HG03442 (cell line): ENCODE data around the gene VEGFB.

ENCODE experiments used
- ATAC-seq: cut with Tn5 transposase; IDR thresholded peaks from one replicate; pipeline ENCODE4 v1.9.1; 2021; ENCODE audit warnings: mild to moderate bottlenecking, moderate library complexity; ENCODE audit not compliant: unreplicated experiment

The VEGFB gene

GRCh38 chr11:64258946-64259532 is 24.7 kb downstream of the VEGFB start:
- no peak for ATAC-seq

- no peak for ATAC-seq
Measured at GRCh38 chr11:64259533-64260067, 25.2 kb downstream of the VEGFB start.

GRCh38 chr11:64260147-64260708 is 25.8 kb downstream of the VEGFB start:
- no peak for ATAC-seq

GRCh38 chr11:64261556-64262080 is 27.2 kb downstream of the VEGFB start:
- ATAC-seq = no peak

- ATAC-seq = no peak
Measured at GRCh38 chr11:64262271-64263002, 28.1 kb downstream of the VEGFB start.

GRCh38 chr11:64263021-64263946 is 28.9 kb downstream of the VEGFB start:
- no peak for ATAC-seq

GRCh38 chr11:64263947-64264317 is 29.5 kb downstream of the VEGFB start:
- no peak for ATAC-seq

- ATAC-seq = no peak
Measured at GRCh38 chr11:64264371-64264852, 30.0 kb downstream of the VEGFB start.

GRCh38 chr11:64265176-64266160 is 31.1 kb downstream of the VEGFB start:
- no peak for ATAC-seq

GRCh38 chr11:64266339-64266738 is 32.0 kb downstream of the VEGFB start:
- no peak for ATAC-seq

- no peak for ATAC-seq
Measured at GRCh38 chr11:64267207-64267945, 33.0 kb downstream of the VEGFB start.

GRCh38 chr11:64268025-64268892 is 33.9 kb downstream of the VEGFB start:
- ATAC-seq = no peak

- ATAC-seq = peak; percentile 6
Measured at GRCh38 chr11:64268893-64269539, 34.6 kb downstream of the VEGFB start.

GRCh38 chr11:64269540-64270220 is 35.3 kb downstream of the VEGFB start:
- peak; percentile 70 for ATAC-seq

GRCh38 chr11:64275031-64275800 is 40.8 kb downstream of the VEGFB start:
- no peak for ATAC-seq

- ATAC-seq = no peak
Measured at GRCh38 chr11:64275841-64276240, 41.5 kb downstream of the VEGFB start.
